GM12801 (cell line): ENCODE results near the gene DAPK1.

Experiments
- TF ChIP-seq, protein P1 (sequence below): IDR thresholded peaks from one replicate; pipeline ENCODE4 v1.5.1; 2011; ENCODE audit warnings: control low read depth; ENCODE audit not compliant: insufficient read length; ENCODE audit errors: extremely low read depth

Gene DAPK1

DNA sequence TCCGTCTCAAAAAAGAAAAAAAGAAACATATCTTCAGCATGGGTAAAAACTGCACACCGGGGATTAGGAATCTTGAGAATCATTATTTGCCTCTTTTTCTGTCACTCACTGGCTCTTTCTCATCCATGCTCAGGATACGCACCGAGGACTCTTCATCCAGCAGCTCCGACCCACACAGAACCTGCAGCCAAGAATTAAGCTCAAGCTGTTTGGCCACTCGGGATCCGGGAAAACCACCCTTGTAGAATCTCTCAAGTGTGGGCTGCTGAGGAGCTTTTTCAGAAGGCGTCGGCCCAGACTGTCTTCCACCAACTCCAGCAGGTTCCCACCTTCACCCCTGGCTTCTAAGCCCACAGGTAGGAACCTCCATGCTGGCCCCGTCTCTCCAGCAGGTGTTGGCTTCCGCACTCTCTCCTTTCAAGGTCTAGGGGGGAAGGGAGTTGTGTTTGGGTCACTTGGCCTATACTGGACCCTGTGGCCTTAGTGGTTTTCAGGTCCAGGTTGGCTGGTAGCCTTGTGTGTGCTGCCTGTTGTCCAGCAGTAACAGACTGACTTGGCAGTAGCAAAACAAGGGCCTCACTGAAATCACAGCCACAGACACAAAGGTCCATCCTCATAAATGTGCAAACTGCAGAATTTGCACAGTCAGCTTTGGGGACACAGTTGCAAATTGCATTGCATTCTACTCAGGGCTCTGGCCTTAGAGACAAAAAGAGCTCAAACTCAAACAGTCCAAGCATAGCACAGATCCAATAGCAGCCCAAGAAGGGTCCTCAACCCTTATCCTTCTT lies 183.8 kb downstream of the DAPK1 start:
- TF ChIP-seq, protein P1, sequence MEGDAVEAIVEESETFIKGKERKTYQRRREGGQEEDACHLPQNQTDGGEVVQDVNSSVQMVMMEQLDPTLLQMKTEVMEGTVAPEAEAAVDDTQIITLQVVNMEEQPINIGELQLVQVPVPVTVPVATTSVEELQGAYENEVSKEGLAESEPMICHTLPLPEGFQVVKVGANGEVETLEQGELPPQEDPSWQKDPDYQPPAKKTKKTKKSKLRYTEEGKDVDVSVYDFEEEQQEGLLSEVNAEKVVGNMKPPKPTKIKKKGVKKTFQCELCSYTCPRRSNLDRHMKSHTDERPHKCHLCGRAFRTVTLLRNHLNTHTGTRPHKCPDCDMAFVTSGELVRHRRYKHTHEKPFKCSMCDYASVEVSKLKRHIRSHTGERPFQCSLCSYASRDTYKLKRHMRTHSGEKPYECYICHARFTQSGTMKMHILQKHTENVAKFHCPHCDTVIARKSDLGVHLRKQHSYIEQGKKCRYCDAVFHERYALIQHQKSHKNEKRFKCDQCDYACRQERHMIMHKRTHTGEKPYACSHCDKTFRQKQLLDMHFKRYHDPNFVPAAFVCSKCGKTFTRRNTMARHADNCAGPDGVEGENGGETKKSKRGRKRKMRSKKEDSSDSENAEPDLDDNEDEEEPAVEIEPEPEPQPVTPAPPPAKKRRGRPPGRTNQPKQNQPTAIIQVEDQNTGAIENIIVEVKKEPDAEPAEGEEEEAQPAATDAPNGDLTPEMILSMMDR = no peak

DNA sequence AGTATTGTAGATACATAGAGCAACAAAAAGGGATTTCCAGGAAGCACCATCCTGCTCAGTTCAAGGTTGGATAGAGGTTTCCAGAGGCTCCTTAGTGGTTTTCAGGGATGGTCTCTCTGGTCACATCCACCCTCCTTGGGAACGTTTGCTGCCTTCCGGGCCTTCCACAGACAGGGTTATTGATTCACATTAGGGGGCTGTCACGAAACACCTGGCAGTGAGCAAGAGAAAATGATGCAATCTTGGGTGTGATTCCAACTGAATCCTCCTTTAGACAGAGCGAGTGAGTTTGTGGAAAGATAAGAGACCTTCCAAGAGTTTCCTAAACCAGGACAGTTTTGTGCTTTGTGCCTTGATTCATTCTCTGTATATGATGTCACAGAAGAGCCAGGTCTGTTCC lies 184.4 kb downstream of the DAPK1 start:
- TF ChIP-seq, protein P1 = no peak

DNA sequence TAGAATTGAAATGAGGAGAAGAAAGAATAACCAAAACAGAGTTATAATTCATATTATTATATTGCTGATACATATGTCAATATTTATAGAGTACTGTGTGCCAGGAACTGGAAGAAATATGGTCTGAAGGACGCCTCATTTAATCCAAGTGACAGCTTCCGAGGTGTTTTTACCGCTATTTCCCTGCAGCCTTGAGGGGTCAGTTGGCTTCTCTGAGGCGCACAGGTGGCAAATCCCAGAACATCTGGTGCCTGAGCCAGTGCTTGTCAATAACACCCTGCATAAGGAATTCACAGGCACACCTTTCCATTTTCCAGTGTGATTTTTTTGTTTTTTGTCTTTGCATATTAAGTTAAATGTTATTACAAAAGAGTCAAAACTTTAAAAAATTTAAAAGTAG lies 185.0 kb downstream of the DAPK1 start:
- TF ChIP-seq, protein P1 = no peak

DNA sequence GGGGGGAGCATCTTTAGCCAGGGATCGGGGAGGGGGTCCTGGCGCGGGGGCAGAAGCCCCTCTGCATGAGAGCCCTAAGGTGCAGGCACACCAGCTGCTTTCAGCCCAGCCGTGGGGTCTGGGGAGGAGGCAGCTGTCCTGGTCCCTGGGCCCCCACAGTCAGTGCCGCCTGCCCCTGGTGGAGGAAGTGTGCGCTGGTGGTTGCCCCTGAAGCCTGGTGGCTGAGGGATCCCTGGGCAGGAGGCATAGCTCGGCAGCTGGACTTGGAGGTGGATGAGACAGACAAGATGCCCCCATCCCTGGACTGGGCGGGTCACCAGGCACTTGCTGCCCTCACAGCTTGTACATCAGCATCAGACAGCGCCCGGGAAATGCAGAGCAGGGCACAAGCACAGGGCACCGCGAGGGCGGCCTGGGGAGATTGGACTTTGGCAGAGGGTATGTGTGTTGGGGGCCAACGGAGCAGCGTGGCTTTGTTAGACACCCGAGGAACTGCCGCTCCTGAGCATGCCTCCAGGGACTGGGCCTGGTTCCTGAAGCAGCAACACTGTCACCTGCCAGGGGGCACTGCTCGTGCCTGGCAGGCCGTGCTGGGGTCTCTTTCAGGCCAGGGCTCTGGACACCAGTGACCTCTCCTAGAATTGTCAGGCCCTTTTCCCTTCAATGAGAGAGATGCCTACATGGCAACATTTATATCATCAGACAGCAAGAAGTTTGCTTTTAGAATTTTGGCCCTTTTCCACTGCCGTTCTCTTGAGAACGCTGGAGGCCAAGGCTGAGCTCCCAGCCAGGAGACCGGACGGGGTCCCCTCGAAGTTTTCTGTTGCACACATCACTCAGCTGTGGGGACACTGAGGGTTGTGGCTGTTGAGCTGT lies 186.3 kb downstream of the DAPK1 start:
- TF ChIP-seq, protein P1 = no peak

DNA sequence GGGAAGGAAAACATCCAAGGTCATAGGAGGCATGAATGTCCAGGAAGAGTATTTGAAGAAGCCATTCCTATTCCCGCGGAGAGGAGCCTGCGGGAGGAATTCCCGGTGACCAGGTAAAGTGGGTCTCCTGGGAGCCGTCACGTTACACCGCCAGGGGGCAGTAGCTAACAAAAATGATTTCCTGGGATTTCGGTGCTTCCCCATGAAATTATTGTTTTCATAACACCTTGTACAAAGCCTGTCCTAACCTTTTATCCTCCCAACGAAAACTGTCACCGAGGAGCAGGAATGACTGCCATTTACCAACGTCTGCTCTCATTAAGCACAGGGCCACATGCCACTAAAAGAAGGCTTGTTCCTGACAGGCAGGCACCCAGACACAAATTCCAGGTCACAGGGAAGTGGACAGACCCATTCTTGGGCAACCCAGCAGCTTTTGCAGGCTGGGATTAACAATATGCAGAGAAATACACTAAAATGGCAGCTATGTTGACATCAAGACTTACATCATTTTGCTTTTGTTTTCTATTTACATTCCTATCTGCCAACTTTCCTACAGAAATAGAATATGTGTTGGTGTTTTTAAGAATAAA lies 187.1 kb downstream of the DAPK1 start:
- TF ChIP-seq, protein P1 = no peak

DNA sequence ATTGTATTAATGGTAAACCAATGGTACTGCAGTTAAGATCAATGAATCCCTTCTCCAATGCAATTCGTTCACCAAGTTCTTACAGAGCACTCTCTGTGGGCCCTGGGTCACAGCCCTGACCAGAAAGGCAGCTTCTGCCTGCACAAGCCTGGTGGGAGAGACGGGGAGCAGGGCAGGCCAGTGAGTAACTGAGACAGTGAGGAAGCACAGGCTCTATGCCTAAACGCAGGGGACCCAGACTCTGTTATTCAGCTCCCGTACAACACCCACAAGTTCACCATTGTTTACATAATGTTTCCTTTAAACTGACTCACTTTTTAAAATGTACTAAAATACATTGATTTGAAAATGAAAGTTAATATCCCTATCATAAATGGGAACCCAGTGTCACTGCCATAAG lies 187.8 kb downstream of the DAPK1 start:
- TF ChIP-seq, protein P1 = no peak

DNA sequence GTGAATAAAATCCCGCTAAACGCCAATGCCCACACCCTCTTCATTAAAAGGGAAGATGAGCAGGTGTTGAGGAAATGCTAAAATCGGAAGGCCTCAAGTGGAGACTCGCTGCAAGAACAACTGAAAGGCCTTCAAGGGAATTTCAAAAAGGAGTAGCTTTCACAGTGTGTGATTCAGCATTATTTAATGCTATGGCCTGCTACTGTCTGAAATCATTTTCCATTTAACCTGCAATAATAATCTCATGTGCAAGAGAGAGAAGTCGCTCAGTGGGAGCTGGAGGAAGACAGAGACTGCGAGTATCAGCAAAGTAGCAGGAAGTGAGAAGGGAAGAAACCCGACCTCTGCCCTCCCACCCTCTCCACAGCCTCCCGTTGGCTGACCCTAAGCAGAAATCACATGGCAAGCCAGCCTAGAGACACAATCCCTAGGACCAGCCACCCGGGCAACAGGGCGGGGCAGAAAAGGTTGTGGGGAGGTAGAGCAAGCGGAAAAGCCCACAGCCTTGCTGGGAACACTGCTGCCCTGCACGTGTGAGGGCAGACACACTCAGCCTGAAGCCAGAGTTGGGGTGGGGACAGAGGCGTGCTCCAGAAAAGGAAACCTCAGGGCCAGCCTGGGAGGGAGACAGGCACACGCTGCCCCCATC lies 188.3 kb downstream of the DAPK1 start:
- TF ChIP-seq, protein P1 = no peak
